Coronary artery (tissue), 2 donors: ENCODE measurements around the gene INTS14.

Experiments
- DNase-seq: peaks from one replicate; pipeline ENCODE4 v3.0.0-alpha.2; 2017; ENCODE audit warnings: low spot score
- H3K27ac ChIP-seq, 2 donors: fragments of 200-600 bp; sonication (generic); one replicate each; pipeline ENCODE4 v1.5.1; 2016 to 2019
- H3K4me3 ChIP-seq: fragments of 200-600 bp; sonication (generic); 2 replicates; pipeline ENCODE4 v1.5.1; 2016; ENCODE audit warnings: mild to moderate bottlenecking, moderate library complexity
- TF ChIP-seq, protein P1 (sequence below): fragments of 200-600 bp; sonication (generic); IDR thresholded peaks from one replicate; pipeline ENCODE4 v1.5.1; 2019; ENCODE audit warnings: antibody characterized with exemption

The INTS14 gene

DNA sequence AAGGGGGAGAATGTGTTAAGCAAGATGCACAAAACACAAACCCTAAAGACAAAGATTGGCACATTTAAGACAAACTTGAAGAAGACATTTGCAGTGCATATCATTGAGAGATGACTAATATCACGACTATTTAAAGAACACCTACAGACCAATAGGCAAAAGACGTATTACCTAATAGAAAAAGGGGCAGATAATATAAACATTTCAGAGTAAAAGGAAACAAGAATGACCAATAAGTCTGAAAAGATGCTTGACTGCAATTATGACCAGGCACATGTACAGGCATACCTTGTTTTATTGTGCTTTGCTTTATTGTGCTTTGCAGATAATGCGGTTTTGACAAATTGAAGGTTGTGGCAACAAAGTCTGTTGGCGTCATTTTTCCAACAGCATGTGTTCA, 75.7 kb downstream of the INTS14 start:
- Histone ChIP-seq H3K27ac (no peak overlapping the region), H3K4me3 (no peak overlapping the region)
- TF ChIP-seq, protein P1, sequence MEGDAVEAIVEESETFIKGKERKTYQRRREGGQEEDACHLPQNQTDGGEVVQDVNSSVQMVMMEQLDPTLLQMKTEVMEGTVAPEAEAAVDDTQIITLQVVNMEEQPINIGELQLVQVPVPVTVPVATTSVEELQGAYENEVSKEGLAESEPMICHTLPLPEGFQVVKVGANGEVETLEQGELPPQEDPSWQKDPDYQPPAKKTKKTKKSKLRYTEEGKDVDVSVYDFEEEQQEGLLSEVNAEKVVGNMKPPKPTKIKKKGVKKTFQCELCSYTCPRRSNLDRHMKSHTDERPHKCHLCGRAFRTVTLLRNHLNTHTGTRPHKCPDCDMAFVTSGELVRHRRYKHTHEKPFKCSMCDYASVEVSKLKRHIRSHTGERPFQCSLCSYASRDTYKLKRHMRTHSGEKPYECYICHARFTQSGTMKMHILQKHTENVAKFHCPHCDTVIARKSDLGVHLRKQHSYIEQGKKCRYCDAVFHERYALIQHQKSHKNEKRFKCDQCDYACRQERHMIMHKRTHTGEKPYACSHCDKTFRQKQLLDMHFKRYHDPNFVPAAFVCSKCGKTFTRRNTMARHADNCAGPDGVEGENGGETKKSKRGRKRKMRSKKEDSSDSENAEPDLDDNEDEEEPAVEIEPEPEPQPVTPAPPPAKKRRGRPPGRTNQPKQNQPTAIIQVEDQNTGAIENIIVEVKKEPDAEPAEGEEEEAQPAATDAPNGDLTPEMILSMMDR = no peak
- no peak for DNase-seq

DNA sequence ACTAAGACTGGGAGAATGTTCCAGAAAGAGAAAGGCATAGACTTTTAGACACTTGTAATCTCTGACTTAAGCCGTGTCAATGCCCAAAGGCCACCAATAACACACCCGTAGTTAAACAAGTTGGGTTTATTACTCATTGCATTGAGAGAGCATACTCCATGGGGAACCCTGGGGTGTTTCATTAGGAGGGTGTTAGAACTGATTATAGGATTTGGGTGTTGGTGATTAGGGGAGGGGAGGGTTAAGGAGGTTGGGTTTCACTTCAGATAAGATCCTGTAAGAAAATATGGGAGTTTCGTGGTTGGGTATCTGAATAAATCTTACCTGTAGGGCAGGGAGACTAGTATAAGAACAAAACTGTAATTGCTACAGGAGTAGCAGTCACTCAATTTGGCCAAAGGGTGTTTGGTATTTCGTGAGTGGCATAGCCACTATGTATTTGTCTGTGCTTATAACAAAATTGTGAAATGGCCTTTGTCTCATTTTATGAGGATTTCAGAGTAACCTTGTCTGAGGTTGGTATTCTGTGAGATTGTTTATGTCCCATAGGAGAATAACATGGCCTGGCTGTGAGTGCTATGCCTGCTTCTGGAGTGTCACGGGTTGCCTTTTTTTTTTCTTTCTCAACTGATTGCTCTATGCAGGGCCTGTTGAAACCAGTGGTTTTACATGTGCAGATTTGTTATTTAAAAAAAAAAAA, 77.7 kb downstream of the INTS14 start:
- H3K4me3 ChIP-seq = no peak overlapping the region
- no peak overlapping the region for H3K27ac ChIP-seq
- DNase-seq = no peak
- TF ChIP-seq, protein P1 = no peak

DNA sequence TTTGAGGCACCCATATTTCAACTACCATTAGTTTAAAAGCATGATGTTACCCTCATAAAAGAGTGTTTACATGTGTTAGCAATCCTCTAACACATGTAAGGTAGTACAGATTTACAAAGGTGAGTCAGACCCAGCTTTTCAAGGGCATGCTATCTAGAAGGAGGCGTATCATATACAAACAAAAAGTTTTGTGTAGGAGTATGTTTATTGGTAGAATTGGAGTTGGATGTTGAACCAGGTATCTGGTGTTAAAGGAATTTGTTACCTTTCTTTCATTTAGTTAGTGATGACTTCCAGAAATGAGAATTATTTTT, 78.2 kb downstream of the INTS14 start:
- no peak overlapping the region for H3K27ac ChIP-seq
- H3K4me3 ChIP-seq = no peak overlapping the region
- TF ChIP-seq, protein P1 = no peak
- DNase-seq = no peak

DNA sequence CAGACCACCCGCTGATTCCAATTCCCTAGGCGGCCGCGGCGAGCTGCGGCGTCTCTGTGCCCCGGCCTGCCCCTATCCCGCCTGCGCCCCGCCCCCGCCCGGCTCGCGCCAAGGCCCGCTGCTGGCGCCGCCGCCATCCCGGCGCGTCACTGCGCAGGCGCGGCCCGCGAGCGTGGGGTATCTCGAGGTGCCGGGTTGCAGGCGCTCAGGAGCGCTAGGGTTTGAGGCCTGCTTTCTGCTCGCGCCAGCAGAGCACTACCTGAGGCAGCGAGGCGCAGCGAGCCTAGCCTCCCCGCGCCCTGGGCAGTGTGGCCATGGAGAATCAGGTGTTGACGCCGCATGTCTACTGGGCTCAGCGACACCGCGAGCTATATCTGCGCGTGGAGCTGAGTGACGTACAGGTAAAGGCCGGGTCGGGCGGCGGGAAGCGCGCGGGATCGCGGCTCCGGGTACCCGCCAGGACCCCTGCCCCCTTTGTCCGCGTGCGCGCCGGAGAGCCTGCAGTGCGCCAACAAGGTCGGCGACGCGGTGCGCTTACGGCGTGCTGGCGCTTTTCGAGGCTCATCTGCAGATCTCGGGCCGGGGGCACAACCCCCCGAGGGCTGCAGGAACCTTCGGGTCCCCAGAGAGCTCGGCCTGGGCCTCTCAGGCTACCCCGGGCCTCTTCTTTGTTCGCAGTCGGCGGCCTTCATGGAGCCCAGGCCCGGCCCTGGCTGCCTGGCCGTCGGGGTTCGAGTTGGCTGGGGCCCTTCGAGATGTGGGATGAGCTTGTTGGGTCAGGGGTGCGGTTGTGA, 80.4 kb downstream of the INTS14 start, which contains the start of gene HACD3:
Gene HACD3 (plus strand): TSS at position 146 of the 794 bp plus-strand sequence. CDS start 169 bp downstream, at position 315.
- Histone ChIP-seq H3K27ac (peak within 1 kb of the TSS; percentile 12 to 62), H3K4me3 (peak within 1 kb of the TSS; percentile 94)
- TF ChIP-seq, protein P1 = no peak
- DNase-seq = peak; percentile 79

DNA sequence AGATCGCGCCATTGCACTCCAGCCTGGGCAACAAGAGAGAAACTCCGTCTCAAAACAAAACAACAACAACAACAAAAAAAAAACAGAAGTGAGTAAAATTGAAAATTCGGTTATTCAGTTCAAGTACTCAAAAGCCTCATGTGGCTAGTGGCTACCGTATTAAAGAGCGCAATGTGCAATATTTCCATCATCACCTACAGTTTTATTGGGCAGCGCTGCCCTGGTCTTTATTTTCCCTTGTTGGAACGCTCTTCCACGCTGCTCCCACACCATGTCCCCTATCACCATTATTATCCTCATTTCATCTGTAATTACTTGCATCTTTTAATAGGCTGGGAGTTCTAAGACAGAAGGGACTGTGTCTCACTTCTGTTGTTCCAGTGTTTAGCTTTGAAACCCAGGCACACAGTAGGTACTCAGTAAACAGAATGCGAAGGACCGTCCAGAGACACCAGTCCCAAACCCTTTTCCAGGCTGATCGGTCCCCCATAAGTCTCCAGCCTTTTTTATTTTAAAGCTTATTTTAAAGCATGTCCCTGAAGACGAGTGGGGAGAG, 81.1 kb downstream of the INTS14 start:
- no peak for DNase-seq
- peak overlapping the region; percentile 94 for H3K4me3 ChIP-seq
- peak overlapping the region; percentile 12 to 62 for H3K27ac ChIP-seq
- TF ChIP-seq, protein P1 = no peak
